T-helper 22 cell (primary cell): Measurements from ENCODE around the gene ARGLU1.
"Not testable (repeated sequence)": the region's sequence is repeated elsewhere in the genome, so short reads cannot be mapped to it uniquely, and the experiment has no call there.

Source experiments
- DNase-seq: peaks from one replicate; pipeline ENCODE4 v3.0.0-alpha.2; 2020; ENCODE audit warnings: low read depth

Gene ARGLU1, protein sequence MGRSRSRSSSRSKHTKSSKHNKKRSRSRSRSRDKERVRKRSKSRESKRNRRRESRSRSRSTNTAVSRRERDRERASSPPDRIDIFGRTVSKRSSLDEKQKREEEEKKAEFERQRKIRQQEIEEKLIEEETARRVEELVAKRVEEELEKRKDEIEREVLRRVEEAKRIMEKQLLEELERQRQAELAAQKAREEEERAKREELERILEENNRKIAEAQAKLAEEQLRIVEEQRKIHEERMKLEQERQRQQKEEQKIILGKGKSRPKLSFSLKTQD

DNA sequence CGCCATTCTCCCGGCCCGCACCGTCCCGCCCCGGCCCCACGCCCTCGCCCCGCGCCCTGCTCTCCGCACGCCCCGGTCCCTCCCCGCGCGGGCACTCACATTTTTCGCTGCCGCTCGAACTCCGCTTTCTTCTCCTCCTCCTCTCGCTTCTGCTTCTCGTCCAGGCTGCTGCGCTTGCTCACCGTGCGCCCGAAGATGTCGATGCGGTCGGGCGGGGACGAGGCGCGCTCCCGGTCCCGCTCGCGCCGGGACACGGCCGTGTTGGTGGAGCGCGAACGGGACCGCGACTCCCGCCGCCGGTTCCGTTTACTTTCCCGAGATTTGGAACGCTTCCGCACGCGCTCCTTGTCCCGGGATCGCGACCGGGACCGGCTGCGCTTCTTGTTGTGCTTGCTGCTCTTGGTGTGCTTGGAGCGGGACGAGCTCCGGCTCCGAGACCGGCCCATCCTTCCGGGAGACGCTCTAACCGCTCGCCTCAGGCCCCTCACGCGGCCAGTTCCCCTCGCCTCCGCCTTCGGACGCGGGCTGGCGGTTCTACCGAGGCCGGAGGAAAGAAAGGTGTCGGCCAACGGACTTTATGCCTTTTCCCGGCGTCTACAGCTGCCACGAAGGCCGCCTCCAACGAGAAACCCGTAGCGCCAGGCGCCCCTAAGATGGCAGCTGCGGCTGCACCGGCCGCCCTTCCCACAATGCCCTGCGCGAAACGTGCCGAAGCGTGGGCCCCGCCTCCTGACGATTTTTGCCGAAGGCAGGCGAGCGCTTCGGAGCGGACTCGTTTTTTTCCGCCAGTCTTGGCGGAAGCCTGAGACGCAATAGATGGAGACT is at the start of gene ARGLU1:
Gene ARGLU1 (minus strand): TSS at position 664 of the 825 bp plus-strand sequence. CDS start 218 bp downstream, at position 446.
- peak; percentile 86 for DNase-seq

DNA sequence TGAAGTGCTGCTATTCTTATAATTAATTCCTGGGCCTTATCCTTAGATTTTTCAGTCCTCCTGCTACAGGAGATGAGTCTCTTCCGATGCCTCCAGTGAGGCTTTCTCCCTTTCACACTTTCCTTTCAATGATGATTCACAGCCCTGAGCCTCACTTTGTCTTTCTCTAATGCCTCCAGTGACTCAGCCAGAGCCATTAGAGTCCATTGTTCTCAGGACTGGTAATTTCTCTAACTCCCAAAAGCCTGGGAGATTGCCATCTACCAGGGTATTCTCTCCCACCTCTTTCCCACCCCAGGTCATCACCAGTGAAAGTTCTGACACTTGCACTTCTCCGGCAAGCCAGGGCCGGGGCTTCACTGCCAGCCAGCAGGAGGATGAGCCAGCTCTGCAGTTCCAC is 49.6 kb upstream of the ARGLU1 start:
- no peak for DNase-seq

DNA sequence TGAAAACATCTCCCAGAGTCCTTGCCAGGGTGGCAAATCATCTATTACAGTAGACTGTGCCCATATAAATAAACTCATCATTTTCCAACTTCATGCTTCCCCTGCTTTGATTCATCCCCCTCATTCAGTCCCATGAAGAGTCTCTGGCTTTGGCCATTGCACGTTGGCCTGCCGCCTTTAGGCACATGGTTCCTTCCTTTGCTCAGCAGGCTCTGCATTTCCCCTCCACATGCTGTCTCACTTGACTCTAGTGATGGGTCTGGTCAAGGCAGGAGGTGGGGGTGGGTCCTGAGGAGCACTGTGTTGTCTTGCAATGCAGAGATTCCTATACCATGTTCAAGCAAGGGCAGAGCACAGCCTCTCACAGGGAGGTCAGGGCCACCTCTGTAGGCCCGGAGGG is 48.8 kb upstream of the ARGLU1 start:
- no peak for DNase-seq

DNA sequence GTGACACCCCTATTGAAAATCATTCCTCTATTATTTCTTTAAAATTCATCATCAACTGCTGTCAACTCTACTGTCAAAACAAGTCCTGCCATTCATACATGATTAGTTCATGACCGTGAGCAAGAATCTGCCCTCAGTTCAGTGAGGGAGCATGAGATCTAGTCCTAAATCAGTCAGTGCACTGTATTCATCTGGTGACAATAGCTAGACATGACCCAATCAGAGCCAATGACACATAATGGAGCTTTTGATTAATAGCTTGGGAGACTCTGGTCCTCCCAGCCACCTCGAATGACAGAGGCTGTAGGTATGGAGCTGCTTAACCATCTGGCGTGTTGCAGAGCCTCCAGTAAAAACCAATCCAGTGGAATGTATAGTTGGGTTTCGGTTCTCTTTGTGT is 46.9 kb upstream of the ARGLU1 start:
- DNase-seq: no peak

DNA sequence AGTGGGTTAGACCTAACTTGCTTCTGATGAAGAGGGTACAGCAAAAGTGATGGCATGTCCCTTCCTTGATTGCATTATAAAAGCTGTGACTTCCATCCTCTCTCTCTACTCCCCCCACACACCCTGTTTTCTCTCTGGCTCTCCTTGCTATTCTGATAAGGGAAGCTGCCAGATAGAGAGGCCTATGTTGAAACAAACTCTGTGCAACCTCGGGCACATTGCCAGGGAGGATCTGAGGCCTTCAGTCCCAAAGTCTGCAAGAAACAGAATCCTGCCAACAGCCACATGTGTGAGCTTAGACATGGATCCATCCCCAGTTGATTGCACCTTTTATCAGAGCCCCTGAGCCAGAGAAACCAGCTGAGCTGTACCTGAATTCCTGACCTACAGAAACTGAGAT is 44.8 kb upstream of the ARGLU1 start:
- DNase-seq: no peak

DNA sequence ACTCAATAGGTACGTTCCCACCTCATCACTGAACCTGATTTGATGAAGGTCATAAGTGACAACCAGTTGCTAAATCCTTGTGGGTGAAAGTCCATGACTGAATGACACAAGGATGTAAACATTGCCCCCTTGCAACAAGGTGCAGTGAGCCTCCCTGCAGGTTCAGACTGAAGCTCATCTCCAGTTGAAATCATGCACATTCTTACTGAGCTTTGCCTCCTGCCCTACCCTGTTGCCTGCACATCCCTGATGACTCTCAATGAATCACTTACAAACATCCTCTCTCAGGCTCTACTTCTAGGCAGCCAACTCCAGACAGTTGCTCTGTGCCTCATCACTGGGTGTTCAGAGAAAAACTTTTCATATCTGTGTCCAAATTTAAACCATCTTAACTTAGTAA is 42.5 kb upstream of the ARGLU1 start:
- no peak for DNase-seq

DNA sequence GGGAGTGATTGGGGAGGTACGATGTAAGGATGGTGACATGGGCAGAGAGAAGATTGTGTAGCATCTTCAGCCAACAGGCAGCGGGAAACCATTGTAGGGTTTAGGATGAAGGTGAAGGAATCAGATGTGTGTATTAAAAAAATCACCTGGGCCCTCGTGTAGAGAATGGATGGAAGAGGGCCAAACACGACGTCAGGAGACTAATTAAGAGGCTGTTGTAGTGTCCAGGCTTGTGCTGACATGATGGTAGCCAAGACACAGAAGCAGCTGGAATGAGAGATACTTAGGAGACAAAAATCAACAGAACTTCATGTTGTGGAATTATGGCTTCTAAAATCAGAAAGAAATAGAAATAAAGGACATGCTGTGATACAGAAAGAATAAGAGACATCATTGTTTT is 41.2 kb upstream of the ARGLU1 start:
- DNase-seq: no peak

DNA sequence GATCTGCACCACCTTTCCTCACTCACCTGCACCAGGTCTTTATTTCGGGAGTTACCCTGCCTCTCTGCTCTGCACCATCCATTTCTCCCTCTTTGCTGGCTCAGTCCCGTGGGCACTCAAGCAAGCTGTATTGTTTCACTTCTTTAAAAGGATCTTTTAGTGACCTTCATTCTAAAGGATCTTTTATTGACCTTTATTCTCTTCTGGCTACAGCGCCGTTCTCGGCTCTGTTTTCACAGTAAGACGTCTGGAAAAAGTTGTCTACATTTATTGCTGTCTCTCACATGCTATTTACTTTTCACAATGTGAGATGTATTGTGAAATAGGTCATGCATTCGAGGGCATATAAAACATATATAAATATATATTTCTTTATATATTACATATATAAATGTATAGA is 35.6 kb upstream of the ARGLU1 start:
- no peak for DNase-seq

DNA sequence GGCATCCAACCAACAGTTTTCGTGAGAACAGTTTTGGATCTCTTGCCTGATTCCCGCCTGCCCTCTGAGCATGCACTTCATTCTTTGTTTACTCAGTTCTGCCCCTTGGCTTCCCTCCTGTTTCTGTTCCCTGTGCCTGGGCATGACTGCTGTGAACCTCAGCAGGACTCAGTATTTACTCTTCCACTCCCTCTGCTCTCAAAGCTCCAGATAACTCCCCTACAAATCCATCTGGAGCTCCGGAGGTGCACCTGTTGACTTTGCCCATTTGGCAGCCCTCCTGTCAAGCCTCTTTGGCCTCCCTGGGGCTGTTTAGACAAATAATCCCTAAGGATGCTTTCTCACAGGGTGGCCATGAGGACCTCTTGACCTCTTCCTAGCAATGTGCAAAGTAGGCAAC is 34.2 kb upstream of the ARGLU1 start:
- DNase-seq: no peak

DNA sequence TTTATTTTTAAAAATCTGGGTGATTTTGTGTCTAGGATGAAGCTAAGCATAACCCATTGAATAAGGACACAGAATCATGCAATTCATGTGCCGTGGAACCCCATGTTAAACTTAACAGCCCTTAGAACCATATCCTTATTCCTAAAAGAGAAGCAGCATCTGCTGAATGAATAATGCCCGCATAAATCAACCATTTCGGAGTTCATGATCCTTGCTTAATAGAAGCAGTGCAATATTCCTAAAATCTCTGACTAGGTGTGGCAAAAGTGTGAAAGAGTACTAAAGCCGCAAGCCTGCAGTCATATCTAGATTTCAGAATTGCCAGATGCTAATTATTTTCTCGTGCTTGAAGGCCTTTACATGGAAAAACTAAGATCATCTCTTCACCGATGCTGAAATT is 33.6 kb upstream of the ARGLU1 start:
- no peak for DNase-seq

DNA sequence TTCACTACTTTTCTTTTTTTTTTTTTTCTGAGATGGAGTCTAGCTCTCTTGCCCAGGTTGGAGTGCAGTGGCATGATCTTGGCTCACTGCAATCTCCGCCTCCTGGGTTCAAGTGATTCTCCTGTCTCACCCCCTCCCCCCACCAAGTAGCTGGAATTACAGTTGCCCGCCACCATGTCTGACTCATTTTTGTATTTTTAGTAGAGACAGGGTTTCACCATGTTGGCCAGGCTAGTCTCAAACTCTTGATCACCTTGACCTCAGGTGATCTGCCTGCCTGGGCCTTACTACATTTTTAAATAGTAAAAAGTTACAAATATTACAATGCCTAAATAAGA is 32.8 kb upstream of the ARGLU1 start:
- DNase-seq: not testable (repeated sequence)

DNA sequence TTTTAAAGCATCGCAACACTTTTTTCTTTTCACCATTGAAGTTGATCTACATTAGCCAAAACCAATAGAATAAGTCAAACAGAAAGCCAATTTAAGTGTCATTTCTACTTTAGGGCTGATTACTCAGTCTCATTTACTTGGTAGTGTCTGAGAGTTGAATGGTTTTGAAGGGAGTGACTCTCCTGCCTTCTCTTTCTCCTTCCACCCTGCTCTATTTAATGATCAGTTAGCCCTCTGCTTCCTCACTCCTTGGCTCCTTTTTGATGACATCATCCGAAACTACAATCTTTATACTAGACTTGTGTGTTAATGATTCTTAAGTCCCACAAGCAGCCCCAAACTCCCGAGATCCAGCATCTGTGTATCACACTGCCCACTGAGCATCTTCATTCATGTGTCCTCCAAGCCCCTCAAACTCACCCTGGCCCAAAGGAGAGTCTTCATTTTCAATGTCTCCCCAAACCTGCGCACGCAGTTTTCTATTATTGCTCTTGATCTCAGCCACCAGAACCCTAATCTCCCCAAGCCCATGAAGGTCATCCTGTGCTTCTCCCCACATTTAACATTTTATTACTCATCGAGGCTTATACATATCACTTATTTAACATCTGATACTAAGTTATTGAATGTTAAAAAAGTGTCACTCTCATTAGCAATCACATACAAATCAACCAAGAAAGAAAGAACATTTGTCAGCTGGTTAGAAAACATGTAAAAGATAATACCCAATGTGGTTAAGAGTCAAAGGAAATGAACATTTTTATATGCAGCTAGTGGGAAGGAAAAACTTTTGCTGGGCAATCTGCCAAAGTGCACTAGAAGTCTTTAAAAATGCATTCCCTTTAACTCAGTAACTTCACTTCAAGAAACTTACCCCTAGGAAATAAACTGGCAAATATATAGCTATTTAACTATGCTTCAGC is 32.2 kb upstream of the ARGLU1 start:
- no peak for DNase-seq

DNA sequence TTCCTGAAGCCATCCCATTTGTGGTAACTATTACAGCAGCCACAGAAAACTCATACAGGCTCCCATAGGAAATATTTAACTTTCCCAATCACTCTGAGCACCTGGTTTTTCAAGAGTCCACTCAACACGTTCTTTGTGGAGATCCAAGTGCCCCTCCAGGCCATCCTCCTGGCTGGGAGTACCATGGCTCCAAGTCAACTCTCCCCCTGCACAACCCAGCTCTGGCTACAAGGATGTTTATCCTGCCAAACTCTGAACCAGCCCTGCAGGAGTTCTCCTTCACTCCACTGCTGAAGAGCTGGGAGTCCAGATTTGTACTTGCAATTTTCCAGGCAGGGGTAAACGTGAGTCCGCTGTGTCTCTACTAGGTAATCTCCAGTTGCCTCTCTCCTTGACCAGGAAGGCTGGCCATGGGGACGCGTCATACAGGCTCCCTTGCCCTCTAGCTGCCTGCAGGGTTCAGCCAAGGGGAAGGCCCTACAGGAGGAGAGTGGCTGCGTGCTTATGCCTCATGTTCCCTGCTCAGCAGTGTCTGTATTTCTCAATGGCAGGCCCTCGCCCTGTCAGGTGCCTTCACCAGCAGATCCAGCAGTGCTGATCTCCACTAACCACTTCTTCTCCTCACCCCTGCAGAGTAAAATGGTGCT is 29.9 kb upstream of the ARGLU1 start:
- no peak for DNase-seq

DNA sequence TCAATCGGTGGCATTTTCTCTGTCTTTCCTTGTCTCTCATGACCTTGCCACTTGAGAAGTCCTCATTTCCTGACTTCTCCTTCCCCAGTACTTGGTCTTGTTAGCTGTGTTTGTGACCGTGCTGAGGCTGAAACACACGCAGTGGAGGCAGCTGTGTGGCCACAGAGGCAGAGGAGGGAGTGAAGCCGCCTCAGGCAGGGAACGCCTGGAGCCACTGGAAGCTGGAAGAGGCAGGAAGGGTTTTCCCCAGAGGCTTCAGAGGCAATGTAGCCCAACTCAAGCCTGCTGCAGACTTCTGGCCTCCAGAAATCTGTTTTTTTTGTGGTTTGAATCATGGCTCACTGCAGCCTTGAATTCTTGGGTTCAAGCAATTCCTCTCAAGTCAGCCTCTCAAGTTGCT is 29.2 kb upstream of the ARGLU1 start:
- no peak for DNase-seq

DNA sequence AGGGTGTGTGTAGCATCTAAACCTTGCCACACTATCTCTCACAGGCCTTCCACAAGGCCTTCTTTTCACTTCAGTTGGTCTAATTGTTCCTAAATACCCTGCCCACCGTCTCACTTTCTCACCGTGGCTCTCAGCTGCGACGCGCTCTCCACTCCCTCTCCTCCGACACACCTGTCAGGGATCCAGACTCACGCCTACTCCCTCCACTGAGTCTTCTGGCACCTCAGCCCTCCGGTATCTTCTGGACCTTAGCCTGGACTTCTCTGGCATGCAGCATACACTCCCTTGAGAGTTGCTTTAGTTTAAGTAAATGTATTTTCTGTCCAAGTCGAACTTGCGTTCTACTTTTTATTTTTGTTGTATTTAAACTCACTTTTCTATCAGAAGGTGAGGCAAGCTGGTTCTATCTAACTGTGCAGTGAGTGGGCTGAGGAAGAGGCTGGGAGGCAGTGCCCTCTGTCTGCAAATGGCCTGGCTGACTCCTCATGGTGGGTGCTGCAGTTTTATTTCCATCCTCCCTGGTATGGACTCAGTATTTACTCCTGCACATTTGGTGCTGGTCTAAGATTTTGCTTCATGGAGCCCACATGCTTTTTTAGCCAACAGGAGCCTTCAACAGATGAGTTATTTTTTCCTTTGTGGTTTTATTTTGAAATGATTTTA is 28.5 kb upstream of the ARGLU1 start:
- DNase-seq: no peak

DNA sequence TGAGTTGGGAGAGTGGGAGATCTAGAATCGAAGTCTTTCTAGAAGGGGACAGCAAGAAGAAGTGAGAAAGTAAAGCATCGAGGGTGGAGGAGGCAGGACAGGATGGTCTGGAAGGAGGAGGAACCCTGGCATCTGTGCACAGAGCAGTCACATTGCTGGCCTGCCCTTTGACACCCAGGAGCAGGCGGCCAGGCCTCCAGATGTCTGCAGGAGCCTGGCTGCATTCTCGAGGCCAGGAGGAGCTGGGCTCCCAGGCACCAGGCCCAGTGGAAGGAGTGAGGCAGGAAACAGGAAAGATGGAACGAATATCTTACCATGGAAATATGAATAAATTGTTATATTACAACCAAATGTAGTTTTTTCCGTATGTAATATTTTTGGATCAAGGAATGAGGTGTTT is 27.7 kb upstream of the ARGLU1 start:
- DNase-seq: no peak

DNA sequence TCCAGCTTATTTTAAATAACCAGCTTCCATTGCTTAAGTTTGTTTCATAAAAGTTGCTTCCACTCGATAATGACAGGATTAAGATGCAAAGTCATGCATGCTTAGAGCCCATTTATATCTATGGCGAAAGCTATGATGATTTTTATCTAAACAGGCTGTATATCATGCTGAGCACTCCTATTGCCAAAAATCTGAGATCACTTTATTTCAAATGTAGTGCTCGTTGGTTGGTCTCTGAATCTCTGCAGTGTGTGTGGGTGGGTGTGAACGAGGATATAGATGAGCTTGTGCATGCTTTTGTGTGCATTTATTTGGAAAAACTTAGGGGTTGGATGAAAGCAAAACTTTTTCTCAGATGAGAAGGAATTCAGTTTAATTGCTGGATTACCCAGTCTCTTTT is 27.0 kb upstream of the ARGLU1 start:
- no peak for DNase-seq

DNA sequence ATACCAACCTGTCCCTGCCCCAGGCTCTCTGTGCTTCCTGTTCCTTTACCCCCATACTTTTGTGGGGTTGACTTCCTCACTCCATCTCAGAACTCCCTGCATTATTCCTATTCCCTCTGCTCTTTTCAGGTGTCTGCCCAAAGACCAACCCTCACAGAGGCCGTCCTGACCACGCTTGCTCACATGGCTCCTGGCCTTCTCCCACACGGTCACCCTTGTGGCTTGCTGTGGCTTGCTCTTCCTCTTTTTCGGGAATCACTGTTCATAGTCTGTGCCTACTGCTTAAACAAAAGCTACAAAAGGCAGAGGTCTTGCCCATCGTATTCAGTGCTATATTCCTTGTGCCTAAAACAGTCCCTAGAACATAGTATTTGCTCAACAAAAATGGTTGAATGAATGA is 25.2 kb upstream of the ARGLU1 start:
- no peak for DNase-seq

DNA sequence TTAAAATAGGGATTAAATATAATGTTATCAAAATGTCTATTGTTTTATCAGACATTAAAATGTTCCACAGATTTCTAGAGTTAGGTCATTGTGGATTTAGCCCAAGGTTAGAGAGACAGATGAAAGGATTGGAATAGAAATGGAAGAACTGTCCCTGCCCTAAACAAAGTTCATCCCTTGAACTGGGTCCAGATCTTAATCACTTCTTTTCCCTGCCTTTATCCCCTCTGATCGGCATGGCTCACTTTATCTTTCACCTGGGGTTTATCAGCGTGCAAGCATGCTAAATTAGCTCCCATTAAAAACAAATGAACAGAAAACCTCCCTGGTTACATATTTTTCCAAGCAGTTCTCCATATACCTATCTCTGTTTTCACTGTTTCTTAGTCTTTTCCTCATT is 23.4 kb upstream of the ARGLU1 start:
- no peak for DNase-seq

DNA sequence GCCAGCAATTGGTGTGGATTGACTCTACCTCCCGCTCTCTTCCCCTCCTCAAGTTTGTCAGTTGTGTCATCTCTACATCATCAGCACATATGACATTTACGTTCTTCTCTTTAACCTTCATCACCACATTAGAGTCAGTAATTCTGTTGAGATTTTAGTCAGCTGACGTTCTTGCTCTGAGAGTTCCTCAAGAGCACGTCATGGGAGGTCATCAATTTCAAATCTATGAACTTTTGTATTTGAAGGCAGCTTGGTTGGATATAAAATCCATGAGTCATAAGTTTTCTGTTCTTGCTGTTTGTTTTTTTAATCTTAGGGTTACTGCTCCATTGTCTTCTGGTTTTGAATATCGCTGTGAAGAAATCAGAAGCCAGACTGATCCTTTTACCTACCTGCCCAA is 21.8 kb upstream of the ARGLU1 start:
- DNase-seq: no peak

DNA sequence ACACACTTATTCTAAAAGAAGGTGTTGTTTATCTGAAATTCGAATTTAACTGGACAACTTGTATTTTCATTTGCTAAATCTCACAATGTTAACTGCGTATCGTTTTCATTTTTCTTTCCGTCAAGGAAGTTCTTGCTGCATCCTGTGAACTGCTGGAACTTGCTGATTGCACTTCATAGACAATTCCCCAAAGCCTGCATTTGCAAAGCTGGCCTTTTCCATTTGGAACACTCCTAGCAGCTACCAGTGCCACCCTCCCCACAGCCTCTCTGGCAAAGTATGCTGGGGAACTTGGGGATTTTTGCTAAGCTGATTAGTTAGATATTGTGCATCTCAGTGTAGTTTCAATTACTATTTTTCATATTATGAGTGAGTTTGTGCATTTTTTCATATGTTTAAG is 20.4 kb upstream of the ARGLU1 start:
- DNase-seq: no peak

DNA sequence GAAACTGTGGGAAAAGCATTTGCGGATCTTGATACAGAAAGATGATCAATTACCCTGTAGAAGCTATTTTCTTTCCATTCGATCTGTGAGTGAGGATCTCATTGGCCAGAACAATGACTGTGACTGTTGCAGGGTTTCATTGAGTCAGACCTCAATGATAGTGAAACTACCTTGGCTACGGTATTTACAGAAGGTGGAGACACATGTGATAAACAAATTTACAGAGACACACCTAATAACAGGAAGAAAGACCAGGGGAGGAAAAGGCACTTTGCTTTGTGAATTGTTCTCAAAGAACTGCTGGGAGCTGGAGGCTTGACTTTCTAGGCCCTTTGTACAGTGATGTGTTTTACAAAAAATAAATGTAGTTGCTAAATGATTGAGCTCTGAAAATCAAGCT is 19.9 kb upstream of the ARGLU1 start:
- no peak for DNase-seq
